GM12875 (cell line): ENCODE data around the gene CHKA.

Source experiments
- H3K4me3 ChIP-seq: one replicate; pipeline ENCODE4 v1.5.1; 2011; ENCODE audit warnings: low read depth, low read length, control low read depth
- TF ChIP-seq, protein P1 (sequence below): IDR thresholded peaks from 2 replicates; pipeline ENCODE4 v1.5.1; 2011; ENCODE audit warnings: low read depth, mild to moderate bottlenecking, control low read depth, inconsistent platforms, low read length, moderate library complexity, borderline replicate concordance; ENCODE audit not compliant: insufficient read depth

The CHKA gene

DNA sequence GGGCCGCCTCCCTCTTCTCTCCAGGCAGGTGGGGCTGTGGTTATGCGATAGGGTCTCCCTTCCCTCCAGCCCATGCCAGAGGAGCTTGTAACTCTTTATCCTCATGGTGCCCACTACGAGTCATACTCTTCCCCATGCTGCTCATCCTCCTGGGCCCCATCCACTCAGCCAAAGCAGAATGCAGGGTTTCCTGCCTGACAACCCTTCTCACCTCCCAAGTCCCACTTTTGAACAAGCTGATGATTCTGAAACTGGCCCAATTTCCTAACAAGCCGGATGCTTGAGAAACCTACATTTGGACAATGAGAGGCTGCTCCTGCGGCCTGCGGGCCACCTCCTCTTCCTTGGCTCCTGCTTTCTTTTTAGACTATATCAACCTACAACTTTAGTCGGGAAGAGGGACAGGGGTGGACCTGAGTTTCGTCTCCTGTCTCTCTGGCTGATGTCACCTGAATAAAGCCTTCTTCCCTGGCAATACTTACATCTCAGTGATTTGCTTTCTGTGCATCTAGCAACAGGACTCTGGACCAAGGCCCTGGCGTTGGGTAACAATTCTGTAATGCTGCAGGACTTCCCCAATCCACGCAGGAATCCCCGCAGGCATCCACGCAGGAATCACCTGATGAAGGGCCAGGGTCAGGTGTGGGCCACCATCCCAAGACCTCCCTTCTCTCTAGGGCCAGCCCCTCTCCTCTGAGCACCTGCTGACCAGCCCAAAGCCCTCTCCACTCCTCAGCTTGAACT, 92.2 kb downstream of the CHKA start:
- TF ChIP-seq, protein P1, sequence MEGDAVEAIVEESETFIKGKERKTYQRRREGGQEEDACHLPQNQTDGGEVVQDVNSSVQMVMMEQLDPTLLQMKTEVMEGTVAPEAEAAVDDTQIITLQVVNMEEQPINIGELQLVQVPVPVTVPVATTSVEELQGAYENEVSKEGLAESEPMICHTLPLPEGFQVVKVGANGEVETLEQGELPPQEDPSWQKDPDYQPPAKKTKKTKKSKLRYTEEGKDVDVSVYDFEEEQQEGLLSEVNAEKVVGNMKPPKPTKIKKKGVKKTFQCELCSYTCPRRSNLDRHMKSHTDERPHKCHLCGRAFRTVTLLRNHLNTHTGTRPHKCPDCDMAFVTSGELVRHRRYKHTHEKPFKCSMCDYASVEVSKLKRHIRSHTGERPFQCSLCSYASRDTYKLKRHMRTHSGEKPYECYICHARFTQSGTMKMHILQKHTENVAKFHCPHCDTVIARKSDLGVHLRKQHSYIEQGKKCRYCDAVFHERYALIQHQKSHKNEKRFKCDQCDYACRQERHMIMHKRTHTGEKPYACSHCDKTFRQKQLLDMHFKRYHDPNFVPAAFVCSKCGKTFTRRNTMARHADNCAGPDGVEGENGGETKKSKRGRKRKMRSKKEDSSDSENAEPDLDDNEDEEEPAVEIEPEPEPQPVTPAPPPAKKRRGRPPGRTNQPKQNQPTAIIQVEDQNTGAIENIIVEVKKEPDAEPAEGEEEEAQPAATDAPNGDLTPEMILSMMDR: no peak
- H3K4me3 ChIP-seq: no peak overlapping the region

DNA sequence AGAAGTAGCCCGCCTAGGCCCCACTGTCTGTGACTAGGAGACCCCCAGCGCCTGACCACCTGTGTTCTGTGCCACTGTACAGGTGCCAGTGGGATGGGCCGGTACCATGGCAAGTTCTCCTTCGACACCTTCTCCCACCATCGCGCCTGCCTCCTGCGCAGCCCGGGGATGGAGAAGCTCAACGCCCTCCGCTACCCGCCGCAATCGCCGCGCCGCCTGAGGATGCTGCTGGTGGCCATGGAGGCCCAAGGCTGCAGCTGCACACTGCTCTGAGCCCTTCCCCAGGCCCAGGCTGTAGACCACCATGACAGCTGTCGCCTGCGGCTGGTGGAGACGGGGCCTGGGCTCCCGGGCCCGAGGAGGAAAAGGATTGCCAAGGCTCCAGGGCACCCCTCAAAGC, 93.5 kb downstream of the CHKA start:
- TF ChIP-seq, protein P1: no peak
- no peak overlapping the region for H3K4me3 ChIP-seq

DNA sequence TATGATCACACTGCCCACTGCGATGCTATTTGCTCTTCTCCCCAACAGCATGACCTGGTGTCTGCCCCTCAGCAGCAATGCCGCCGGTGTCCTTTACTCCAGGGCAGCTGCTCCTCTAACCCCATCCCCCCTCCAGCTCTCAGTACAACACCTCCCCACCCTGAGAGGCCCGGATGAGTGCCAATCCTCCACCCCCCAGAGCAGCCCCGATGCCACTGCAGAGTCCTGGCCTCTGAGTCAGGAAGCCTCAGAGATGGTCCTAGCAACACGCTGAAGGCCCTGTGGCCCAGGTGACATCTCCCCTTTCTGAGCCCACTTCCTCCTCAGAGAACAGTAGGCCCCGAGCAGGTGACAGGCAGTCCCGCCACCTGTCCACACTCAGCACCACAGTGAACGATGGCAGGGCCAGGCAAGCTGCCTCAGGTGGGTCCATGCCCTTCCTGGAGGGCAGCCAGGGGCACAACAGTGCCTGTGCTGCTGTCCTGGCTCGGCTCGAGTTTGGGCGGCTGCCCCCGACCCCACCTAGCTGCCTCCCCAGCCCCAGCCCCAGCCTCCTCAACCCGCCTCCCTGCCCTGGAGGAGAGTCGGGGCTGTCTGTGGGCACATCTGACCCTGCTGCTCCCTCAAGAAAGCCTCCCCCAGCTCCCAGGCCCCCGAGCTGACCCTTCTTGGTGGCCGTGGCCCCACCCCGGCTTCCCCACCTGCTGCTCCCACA, 94.6 kb downstream of the CHKA start:
- TF ChIP-seq, protein P1: no peak
- H3K4me3 ChIP-seq: no peak overlapping the region

DNA sequence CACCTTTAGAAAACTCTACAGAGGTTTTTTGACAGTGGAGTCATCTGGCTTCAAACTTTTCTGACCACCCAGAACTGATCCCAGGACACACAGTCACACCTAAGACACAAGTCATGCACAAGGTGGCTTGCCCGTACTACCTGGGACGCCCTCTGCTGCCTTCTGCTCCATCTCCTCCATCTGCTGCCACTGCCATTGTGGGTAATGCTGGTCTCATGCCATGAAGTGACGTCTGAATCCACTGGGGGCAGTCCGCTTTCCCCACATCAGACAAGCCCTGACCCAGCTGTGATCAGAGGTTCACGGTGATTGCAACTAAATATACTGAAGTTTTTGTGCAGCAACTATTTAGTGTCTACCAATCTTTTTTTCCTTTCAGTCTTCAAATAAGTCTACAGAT, 96.1 kb downstream of the CHKA start:
- H3K4me3 ChIP-seq: no peak overlapping the region
- TF ChIP-seq, protein P1: peak; percentile 23; the same call in 1 of the 2 replicates

DNA sequence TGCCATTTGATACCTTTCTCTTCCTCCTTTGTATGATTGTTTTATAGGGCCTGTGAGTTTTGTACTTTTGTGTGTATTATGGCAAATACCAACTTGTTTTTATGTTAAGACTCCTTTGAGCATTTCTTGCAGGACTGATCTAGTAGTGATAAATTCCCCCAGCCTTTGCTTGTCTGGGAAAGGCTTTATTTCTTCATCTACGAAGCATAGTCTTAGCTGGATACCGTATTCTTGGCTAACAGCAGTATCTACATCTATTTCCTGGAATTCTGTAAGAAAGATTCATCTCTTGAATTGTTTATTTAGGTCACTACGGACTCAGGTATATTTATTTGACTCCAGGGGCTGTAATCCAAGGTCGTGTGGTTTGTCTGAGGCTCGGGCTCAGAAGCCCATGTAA, 96.7 kb downstream of the CHKA start:
- TF ChIP-seq, protein P1: no peak
- H3K4me3 ChIP-seq: no peak overlapping the region

DNA sequence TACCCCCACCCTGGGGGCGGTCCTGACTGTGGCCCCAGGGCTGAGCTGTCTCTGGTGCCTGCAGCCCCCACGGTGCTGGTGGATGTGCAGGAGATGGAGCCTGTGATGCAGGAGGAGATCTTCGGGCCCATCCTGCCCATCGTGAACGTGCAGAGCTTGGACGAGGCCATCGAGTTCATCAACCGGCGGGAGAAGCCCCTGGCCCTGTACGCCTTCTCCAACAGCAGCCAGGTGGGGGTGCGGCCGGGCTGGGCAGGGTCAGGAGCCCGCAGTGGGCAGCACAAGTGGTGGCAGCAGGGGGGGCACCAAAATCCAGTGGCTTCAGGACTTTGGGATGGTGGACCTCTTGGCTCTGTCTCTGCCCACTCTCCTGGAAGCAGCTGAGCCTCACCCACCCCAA, 98.7 kb downstream of the CHKA start:
- no peak overlapping the region for H3K4me3 ChIP-seq
- TF ChIP-seq, protein P1: no peak
